Measurements from ENCODE around the gene NFIA.
A peak's percentile ranks its signal among the peaks of the same experiment; 100 is the strongest.

The NFIA gene

DNA sequence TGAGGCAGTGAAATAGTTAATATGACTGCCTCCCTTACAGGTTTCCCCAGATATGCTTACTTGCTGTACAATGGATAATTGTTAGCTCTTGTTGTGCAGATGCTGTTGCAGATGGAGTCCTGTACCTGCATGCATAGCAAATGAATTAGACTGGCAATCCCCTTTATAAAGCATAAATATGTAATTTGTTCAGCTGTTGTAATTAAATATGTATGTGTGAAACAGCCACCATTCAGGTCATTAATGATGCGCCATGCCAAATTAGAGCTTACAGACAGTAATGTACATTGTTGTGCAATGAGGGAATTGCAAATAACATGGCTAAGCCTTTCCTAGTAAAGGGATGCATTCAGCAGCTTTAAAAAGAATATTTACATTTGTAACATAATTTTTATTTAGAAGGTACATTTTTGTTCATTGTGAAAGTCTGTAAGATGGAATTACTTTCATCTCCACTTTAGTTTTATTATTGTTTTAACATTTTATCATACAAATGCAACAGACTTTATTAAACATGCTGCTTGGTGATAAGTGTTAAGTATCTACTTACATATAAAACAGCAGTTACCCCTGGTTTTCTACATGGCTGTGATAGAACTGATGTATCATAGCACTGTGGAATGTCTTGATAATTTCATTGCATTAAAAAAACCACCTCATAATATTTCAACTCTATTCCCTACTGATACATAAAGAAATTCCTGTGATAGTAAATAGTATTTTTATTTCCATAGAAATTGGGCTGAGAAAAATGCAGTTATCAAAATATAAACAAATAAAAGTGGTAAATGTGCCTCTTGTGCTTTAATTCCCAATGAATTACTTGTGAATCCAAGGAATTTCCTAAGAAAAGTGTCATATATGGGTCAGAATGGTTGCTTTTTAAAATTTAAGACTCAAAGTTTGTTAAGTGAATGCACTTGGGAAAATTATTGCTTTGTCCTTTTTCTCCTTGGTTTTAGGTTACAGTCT is 99.0 kb downstream of the NFIA start:
- peaks cover 5% of the 10 kb centered on the region for H3K4me1 ChIP-seq
- no peak overlapping the region for H3K4me2 ChIP-seq (ENCODE audit: low read length)
- H3K9ac ChIP-seq = no peak overlapping the region
- no peak overlapping the region for H3K27ac ChIP-seq
- H3K4me3 ChIP-seq (ENCODE audit: low read depth, low read length) = no peak overlapping the region
- peaks cover 2% of the 10 kb centered on the region for H3K79me2 ChIP-seq
- H3K27me3 ChIP-seq (ENCODE audit: control insufficient read depth, insufficient read depth, low read length) = no peaks in the 10 kb centered on the region
- no peaks in the 10 kb centered on the region for H3K9me3 ChIP-seq (ENCODE audit: control insufficient read depth, low read length)
- H2AFZ ChIP-seq = no peak overlapping the region
- TF ChIP-seq, protein P1, sequence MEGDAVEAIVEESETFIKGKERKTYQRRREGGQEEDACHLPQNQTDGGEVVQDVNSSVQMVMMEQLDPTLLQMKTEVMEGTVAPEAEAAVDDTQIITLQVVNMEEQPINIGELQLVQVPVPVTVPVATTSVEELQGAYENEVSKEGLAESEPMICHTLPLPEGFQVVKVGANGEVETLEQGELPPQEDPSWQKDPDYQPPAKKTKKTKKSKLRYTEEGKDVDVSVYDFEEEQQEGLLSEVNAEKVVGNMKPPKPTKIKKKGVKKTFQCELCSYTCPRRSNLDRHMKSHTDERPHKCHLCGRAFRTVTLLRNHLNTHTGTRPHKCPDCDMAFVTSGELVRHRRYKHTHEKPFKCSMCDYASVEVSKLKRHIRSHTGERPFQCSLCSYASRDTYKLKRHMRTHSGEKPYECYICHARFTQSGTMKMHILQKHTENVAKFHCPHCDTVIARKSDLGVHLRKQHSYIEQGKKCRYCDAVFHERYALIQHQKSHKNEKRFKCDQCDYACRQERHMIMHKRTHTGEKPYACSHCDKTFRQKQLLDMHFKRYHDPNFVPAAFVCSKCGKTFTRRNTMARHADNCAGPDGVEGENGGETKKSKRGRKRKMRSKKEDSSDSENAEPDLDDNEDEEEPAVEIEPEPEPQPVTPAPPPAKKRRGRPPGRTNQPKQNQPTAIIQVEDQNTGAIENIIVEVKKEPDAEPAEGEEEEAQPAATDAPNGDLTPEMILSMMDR (IDR thresholded peaks at IDR 0.05) = no peak
- H3K36me3 ChIP-seq (ENCODE audit: control insufficient read depth, insufficient read depth, low read length) = no peaks in the 10 kb centered on the region

DNA sequence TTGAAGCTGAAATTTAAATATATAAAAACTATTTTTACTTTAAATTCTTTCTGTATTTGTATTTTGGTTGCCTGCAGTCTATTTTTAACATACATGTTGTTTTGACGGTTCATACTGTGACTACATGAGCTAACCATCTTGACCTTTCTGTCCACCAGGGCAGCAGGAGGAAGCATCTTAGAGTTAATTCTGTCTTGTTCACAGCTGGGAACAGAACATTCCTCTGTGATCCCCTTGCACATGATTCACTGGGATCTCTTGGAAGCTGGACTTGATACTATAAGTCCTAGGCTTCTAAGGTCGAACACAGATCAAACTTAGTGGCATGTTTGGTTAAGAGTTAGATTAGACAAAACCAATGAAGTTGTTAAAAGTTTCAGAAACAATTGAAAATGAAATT is 99.7 kb downstream of the NFIA start:
- H2AFZ ChIP-seq = no peak overlapping the region
- H3K9ac ChIP-seq = no peak overlapping the region
- H3K4me2 ChIP-seq (ENCODE audit: low read length) = no peak overlapping the region
- H3K4me3 ChIP-seq (ENCODE audit: low read depth, low read length) = no peak overlapping the region
- H3K27me3 ChIP-seq (ENCODE audit: control insufficient read depth, insufficient read depth, low read length) = no peaks in the 10 kb centered on the region
- H3K27ac ChIP-seq = no peak overlapping the region
- TF ChIP-seq, protein P1 (IDR thresholded peaks at IDR 0.05) = no peak
- H3K4me1 ChIP-seq = peaks cover 5% of the 10 kb centered on the region
- peaks cover 2% of the 10 kb centered on the region for H3K79me2 ChIP-seq
- H3K36me3 ChIP-seq (ENCODE audit: control insufficient read depth, insufficient read depth, low read length) = no peaks in the 10 kb centered on the region
- no peaks in the 10 kb centered on the region for H3K9me3 ChIP-seq (ENCODE audit: control insufficient read depth, low read length)

- Histone ChIP-seq H3K79me2 (peaks cover 2% of the 10 kb centered on the region), H3K4me2 (ENCODE audit: low read length) (no peak overlapping the region), H3K4me1 (peaks cover 5% of the 10 kb centered on the region), H3K4me3 (ENCODE audit: low read depth, low read length) (no peak overlapping the region), H3K27ac (no peak overlapping the region), H3K36me3 (ENCODE audit: control insufficient read depth, insufficient read depth, low read length) (no peaks in the 10 kb centered on the region), H2AFZ (no peak overlapping the region), H3K9me3 (ENCODE audit: control insufficient read depth, low read length) (no peaks in the 10 kb centered on the region), H3K27me3 (ENCODE audit: control insufficient read depth, insufficient read depth, low read length) (no peaks in the 10 kb centered on the region), H3K9ac (no peak overlapping the region)
- TF ChIP-seq, protein P1 (IDR thresholded peaks at IDR 0.05) = no peak
Measured at GRCh38 chr1:61182480-61182879, 100.1 kb downstream of the NFIA start.

- no peaks in the 10 kb centered on the region for H3K27me3 ChIP-seq (ENCODE audit: control insufficient read depth, insufficient read depth, low read length)
- peaks cover 5% of the 10 kb centered on the region for H3K4me1 ChIP-seq
- H3K9me3 ChIP-seq (ENCODE audit: control insufficient read depth, low read length) = no peaks in the 10 kb centered on the region
- peak overlapping the region; percentile 82 for H2AFZ ChIP-seq
- no peak overlapping the region for H3K9ac ChIP-seq
- peak overlapping the region; percentile 85 for H3K27ac ChIP-seq
- TF ChIP-seq, protein P1 (IDR thresholded peaks at IDR 0.05) = no peak
- H3K4me3 ChIP-seq (ENCODE audit: low read depth, low read length) = peak overlapping the region; percentile 36
- H3K4me2 ChIP-seq (ENCODE audit: low read length) = peak overlapping the region; percentile 59
- H3K36me3 ChIP-seq (ENCODE audit: control insufficient read depth, insufficient read depth, low read length) = no peaks in the 10 kb centered on the region
- H3K79me2 ChIP-seq = peaks cover 2% of the 10 kb centered on the region
Measured at GRCh38 chr1:61183471-61184039, 101.2 kb downstream of the NFIA start.

All from parathyroid adenoma (tissue), 2 donors.